Tibial nerve (tissue), 4 donors: Measurements from ENCODE around the gene KLRC2.
"Not testable (repeated sequence)": the region's sequence is repeated elsewhere in the genome, so short reads cannot be mapped to it uniquely, and the experiment has no call there.

Experiments
- EP300 ChIP-seq, 2 donors: sonication (generic); formaldehyde crosslinking; IDR thresholded peaks; one replicate each; pipeline ENCODE4 v1.6.1; 2017; ENCODE audit warnings: antibody characterized with exemption in 2 of 2, mild to moderate bottlenecking in 1 of 2
- POLR2A ChIP-seq, 2 donors: fragments of 450-650 bp; IDR thresholded peaks; one replicate each; pipeline ENCODE4 v1.6.1; 2017; ENCODE audit warnings: antibody characterized with exemption in 2 of 2, mild to moderate bottlenecking in 2 of 2, moderate library complexity in 2 of 2
- TF ChIP-seq, protein P1 (sequence below), 5 experiments: fragments of 200-600 bp in 3 of 5; fragments of 450-650 bp in 2 of 5; sonication (generic) in 3 of 5; IDR thresholded peaks; one replicate each; pipeline ENCODE4 v1.5.1; 2016 to 2019; ENCODE audit warnings: antibody characterized with exemption in 5 of 5, mild to moderate bottlenecking in 3 of 5, moderate library complexity in 2 of 5

DNA sequence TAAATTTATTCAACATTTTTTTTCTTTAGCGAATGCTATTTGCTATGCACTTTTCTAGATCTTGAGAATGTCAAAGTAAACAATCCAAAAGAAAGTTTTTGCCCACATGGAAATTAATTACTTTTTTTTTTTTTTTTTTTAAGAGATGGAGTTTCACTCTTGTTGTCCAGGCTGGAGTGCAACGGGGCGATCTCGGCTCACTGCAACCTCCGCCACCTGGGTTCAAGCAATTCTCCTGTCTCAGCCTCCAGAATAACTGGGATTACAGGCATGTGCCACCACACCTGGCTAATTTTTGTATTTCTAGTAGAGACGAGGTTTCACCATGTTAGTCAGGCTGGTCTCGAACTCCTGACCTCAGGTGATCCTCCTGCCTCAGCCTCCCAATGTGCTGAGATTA lies 44.8 kb downstream of the KLRC2 start:
- TF ChIP-seq, protein P1, sequence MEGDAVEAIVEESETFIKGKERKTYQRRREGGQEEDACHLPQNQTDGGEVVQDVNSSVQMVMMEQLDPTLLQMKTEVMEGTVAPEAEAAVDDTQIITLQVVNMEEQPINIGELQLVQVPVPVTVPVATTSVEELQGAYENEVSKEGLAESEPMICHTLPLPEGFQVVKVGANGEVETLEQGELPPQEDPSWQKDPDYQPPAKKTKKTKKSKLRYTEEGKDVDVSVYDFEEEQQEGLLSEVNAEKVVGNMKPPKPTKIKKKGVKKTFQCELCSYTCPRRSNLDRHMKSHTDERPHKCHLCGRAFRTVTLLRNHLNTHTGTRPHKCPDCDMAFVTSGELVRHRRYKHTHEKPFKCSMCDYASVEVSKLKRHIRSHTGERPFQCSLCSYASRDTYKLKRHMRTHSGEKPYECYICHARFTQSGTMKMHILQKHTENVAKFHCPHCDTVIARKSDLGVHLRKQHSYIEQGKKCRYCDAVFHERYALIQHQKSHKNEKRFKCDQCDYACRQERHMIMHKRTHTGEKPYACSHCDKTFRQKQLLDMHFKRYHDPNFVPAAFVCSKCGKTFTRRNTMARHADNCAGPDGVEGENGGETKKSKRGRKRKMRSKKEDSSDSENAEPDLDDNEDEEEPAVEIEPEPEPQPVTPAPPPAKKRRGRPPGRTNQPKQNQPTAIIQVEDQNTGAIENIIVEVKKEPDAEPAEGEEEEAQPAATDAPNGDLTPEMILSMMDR (IDR thresholded peaks at IDR 0.05): not testable (repeated sequence)
- not testable (repeated sequence) for TF ChIP-seq POLR2A, EP300 (IDR thresholded peaks at IDR 0.05)
